ENCODE results near the gene ASH1L. TPM values are rescaled to one million over a fixed set of nuclear protein-coding genes. Genes with fewer than 3 reads are reported as not detected.

The ASH1L gene
- total RNA-seq, 1 donor, result 59.8 TPM

DNA sequence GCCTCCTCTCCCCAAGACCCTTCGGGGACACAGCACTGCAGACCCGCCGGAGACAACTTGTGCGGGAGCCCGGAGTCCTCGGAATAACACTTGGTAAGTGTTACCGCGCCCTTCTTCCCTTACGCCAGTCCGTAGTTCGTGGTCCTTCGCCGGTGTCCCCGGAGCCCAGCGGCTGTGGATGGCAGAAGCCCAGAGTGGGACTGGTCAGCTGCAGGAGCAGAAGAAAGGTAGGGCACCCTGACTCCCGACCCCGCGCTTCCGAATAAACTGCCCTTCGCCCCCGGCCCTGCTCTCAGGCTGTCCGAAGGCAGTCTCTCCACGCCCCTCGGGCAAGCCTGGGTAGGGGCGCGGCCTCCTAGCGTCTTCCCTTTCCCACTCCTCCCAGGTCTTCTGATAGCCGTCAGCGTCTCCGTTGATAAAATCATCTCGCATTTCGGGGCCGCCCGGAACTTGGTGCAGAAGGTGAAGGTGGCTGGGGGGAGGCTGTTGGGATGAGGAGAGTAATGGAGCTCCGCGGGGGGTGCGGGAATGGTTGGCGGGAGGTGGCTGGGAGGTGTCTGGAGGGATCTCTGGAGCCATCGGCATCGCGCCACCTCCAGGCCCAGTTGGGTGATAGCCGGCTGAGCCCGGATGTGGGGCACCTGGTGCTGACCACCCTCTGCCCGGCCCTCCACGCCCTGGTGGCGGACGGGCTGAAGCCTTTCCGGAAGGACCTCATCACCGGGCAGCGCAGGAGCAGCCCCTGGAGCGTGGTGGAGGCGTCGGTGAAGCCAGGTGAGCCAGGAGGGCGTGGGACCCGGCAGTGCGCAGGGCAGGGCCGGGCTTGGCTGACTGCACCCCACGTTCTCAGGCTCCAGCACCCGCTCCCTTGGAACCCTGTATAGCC is 237.6 kb downstream of the ASH1L start:
- Histone ChIP-seq H3K4me1 (ENCODE audit: insufficient read depth, low read length) (peaks cover 39% of the 10 kb centered on the region), H3K9me3 (ENCODE audit: low read depth, low read length) (no peaks in the 10 kb centered on the region), H3K27me3 (ENCODE audit: insufficient read depth, low read length) (no peaks in the 10 kb centered on the region), H3K4me3 (ENCODE audit: low read length) (peak overlapping the region; percentile 88)

DNA sequence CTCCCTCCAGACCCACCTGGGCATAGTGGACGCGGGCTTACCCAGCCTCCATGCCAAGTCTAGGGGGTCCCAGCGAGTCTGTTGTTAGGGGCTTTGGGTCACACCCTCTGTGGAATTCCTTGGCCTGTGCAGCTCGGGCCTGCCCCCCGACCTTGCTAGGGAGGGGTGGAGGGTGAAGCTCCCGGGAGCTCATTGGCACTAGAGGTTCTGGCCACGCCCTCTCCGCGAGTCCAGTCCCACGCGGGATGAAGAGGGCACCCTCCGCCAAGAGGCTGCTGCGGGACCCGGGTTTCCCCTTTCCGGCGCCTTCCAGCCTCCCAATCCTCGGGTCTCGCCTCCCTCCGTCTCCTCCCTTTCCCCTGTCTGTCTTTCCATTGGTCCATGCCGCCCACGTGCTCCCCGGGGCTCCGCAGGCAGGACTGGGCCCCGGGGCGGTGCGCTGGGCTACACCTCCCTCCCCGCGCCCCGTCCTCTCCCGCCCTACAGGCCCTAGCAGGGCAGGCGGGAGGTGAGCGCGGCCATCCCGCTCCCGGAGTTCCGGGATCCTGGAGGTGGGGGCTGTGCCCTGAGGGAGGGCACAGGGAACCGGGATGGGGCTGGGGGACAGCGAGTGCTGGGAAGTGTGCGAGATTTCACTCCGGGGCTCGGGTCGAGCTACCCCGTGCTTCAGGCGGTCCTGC is 238.4 kb downstream of the ASH1L start:
- no peaks in the 10 kb centered on the region for H3K9me3 ChIP-seq (ENCODE audit: low read depth, low read length)
- H3K4me1 ChIP-seq (ENCODE audit: insufficient read depth, low read length), result peaks cover 47% of the 10 kb centered on the region
- peak overlapping the region; percentile 88 for H3K4me3 ChIP-seq (ENCODE audit: low read length)
- no peaks in the 10 kb centered on the region for H3K27me3 ChIP-seq (ENCODE audit: insufficient read depth, low read length)

DNA sequence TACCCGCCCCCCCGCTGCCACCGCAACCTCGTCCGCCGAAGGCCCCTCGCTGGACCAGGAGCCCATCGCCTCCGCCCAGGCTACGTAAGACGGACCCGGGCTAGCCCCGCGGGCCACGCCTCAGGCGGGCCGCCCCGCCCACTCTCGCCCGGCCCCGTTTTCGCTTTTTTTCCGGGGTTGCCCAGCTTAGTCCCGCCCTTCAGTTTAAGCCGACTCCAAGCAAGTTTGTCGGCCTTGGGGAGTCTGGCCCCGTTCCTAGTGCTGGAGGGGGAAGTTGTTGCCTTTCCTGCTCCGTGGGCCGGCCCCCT is 238.9 kb downstream of the ASH1L start:
- Histone ChIP-seq H3K27me3 (ENCODE audit: insufficient read depth, low read length) (no peaks in the 10 kb centered on the region), H3K9me3 (ENCODE audit: low read depth, low read length) (no peaks in the 10 kb centered on the region), H3K4me3 (ENCODE audit: low read length) (peak overlapping the region; percentile 88), H3K4me1 (ENCODE audit: insufficient read depth, low read length) (peaks cover 47% of the 10 kb centered on the region)

DNA sequence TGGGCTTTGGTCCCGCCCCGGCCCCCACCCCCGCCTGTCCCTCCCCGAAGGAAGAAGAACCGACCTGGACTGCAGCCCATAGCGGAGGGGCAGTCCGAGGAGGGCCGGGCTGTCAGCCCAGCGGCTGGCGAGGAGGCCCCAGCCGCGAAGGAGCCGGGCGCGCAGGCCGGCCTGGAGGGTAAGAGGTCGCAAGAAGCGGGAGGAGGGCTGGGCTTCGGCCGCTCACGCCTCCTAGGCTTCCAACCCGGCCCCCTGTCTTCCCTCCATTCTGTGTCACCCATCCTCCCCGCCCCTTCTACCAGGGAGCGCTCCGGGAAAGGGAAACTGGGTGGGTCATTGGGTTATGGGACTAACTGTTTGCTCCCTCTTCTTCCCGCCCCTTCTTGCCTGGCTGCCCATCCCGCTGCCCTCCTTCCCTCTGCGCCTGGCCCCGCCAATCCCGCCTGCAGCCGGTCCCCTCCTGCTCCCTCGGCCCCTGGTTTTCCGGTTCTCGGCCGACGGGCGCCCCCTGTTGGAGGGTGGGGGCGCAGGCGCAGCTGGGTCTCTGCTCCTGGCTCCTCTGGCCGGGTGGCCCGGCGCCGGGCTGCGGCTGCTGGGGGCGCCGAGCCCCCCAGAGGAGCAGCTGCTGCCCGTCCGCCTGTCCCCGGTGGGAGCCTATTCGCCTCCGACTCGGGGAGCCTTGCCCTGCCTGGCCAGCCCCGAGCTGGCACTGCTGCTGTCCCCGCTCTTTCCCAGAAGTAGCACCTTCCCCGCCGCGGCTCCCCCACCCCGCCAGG is 239.5 kb downstream of the ASH1L start:
- peaks cover 47% of the 10 kb centered on the region for H3K4me1 ChIP-seq (ENCODE audit: insufficient read depth, low read length)
- H3K4me3 ChIP-seq (ENCODE audit: low read length), result peak overlapping the region; percentile 88
- H3K27me3 ChIP-seq (ENCODE audit: insufficient read depth, low read length), result no peaks in the 10 kb centered on the region
- no peaks in the 10 kb centered on the region for H3K9me3 ChIP-seq (ENCODE audit: low read depth, low read length)

DNA sequence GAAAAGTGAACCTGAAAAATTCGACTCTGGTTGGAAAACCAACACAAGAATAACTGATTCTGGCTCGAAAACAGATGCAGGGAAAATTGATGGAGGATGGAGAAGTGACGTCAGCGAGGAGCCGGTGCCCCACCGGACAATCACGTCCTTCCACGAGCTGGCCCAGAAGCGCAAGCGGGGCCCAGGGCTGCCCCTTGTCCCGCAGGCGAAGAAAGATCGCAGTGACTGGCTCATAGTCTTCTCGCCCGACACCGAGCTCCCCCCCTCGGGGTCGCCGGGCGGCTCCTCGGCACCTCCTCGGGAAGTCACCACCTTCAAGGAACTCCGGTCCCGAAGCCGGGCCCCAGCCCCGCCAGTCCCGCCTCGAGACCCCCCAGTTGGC is 240.0 kb downstream of the ASH1L start:
- no peaks in the 10 kb centered on the region for H3K9me3 ChIP-seq (ENCODE audit: low read depth, low read length)
- no peak overlapping the region for H3K4me3 ChIP-seq (ENCODE audit: low read length)
- H3K27me3 ChIP-seq (ENCODE audit: insufficient read depth, low read length), result no peaks in the 10 kb centered on the region
- peaks cover 47% of the 10 kb centered on the region for H3K4me1 ChIP-seq (ENCODE audit: insufficient read depth, low read length)

DNA sequence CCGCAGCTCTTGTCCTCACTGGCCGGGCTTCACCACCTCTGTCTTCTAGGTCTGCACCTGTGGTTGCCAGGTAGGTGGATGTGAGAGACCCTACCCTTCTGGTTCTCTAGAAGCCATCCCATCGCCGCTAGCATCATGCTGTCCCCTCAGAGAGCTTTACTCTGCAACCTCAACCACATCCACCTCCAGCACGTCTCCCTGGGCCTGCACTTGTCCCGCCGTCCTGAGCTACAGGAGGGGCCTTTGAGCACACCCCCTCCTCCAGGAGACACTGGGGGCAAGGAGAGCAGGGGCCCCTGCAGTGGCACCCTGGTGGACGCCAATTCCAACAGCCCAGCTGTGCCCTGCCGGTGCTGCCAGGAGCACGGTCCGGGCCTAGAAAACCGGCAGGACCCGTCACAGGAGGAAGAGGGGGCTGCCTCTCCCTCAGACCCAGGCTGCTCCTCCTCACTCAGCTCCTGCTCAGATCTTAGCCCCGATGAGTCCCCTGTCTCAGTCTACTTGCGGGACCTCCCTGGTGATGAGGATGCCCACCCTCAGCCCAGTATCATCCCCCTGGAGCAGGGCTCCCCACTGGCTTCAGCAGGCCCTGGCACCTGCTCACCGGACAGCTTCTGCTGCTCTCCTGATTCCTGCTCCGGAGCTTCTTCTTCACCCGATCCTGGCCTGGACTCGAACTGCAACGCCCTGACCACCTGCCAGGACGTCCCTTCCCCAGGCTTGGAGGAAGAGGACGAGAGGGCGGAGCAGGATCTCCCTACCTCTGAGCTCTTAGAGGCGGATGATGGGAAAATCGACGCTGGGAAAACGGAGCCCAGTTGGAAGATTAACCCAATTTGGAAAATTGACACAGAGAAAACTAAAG is 240.7 kb downstream of the ASH1L start:
- Histone ChIP-seq H3K27me3 (ENCODE audit: insufficient read depth, low read length) (no peaks in the 10 kb centered on the region), H3K4me1 (ENCODE audit: insufficient read depth, low read length) (peaks cover 47% of the 10 kb centered on the region), H3K9me3 (ENCODE audit: low read depth, low read length) (no peaks in the 10 kb centered on the region), H3K4me3 (ENCODE audit: low read length) (no peak overlapping the region)

DNA sequence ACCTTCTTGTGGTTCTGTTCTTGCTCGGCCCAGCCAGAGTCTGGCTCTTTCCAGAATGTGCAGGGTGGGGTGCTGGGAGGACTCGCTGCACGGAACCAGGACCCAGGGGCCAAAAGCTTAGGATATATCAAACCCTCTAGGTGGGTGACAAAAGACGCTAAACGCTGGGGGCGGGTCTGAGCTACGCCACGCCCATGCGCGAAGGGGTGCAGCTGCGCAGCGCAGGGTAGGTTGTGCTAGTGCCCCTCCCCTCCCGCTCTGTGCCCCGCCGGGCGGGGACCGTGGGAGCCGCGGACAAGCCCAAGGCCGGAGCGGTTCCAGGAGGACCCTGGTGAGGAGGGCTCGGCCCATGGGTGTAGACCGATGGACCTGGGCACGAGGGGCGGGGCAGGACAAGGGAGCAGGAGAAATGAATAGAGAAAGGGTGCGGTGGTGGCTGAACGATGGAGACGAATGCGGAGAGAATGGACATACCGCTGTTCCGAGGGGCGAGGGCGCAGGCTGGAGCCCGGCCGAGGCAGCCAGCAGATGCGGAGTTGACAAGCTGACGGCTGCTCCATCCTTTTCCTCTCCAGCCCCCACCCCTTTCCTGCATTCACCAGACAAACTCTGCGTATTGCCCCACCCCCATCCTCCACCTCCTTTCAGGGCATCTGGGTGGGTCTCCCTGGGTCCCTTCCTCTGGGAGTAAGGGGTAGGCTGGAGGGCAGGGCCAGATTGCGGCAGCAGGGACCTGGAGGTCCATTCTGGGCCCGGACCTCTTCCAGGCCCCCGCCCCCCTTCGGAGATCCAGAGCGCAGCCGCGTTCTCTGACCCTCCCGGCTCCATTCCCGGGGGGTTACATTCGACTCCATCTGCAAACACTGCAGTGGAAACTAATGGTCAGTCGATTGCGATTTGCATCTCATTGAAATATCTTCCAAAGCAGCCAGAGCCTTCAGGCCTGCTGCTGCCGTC is 241.7 kb downstream of the ASH1L start, which contains the start of gene RUSC1:
Gene RUSC1, plus strand, starts transcription at position 234 of the 957 bp plus-strand sequence. CDS start 880 bp downstream, outside the sequence.
- Histone ChIP-seq H3K9me3 (ENCODE audit: low read depth, low read length) (no peaks in the 10 kb centered on the region), H3K27me3 (ENCODE audit: insufficient read depth, low read length) (no peaks in the 10 kb centered on the region), H3K4me3 (ENCODE audit: low read length) (peak within 1 kb of the TSS; percentile 22), H3K4me1 (ENCODE audit: insufficient read depth, low read length) (peaks cover 47% of the 10 kb centered on the region)

DNA sequence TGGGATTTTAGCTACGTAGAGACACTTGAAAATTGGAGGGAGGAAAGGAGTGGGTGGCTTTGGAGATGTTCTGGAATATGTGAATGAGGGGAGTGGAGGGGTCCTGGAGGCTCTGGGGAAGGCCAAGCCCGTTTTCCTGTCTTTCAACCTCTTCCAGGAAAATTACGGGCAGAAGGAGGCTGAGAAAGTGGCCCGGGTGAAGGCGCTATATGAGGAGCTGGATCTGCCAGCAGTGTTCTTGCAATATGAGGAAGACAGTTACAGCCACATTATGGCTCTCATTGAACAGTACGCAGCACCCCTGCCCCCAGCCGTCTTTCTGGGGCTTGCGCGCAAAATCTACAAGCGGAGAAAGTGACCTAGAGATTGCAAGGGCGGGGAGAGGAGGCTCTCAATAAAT is 242.4 kb downstream of the ASH1L start:
- Histone ChIP-seq H3K27me3 (ENCODE audit: insufficient read depth, low read length) (no peaks in the 10 kb centered on the region), H3K4me1 (ENCODE audit: insufficient read depth, low read length) (peaks cover 41% of the 10 kb centered on the region), H3K4me3 (ENCODE audit: low read length) (peak overlapping the region; percentile 22), H3K9me3 (ENCODE audit: low read depth, low read length) (no peaks in the 10 kb centered on the region)

DNA sequence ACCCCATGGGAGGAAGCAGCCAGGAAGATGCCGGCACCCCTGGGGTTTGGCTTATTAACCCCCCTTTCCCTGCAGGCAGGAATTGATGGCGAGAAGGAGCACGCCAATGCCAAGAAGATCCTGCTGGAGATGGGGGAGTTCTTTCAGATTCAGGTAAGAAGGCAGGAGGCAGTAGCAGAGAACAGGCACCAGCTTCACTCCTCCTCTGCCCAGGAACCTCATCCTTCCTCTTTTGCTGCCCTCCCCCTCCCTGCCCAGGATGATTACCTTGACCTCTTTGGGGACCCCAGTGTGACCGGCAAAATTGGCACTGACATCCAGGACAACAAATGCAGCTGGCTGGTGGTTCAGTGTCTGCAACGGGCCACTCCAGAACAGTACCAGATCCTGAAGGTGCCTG is 243.1 kb downstream of the ASH1L start:
- Histone ChIP-seq H3K9me3 (ENCODE audit: low read depth, low read length) (no peaks in the 10 kb centered on the region), H3K4me1 (ENCODE audit: insufficient read depth, low read length) (peaks cover 34% of the 10 kb centered on the region), H3K27me3 (ENCODE audit: insufficient read depth, low read length) (no peaks in the 10 kb centered on the region), H3K4me3 (ENCODE audit: low read length) (no peak overlapping the region)

DNA sequence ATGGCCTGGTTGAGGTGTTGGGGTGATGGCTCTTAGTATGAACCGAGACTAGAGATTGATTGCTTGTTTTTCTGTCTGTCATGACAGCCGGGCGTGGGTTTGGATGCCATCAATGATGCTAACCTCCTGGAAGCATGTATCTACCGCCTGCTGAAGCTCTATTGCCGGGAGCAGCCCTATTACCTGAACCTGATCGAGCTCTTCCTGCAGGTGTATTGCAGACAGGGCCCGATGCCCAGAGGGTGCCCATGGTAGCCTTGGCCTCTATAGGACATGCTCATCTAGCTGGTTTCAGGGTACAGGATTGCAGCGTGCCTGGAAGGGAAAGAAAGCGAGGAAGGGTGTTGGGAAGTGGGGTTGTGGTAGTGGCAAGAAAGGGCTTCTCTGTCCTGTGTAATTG is 244.5 kb downstream of the ASH1L start:
- Histone ChIP-seq H3K4me3 (ENCODE audit: low read length) (no peak overlapping the region), H3K4me1 (ENCODE audit: insufficient read depth, low read length) (peaks cover 33% of the 10 kb centered on the region), H3K27me3 (ENCODE audit: insufficient read depth, low read length) (no peaks in the 10 kb centered on the region), H3K9me3 (ENCODE audit: low read depth, low read length) (no peaks in the 10 kb centered on the region)

DNA sequence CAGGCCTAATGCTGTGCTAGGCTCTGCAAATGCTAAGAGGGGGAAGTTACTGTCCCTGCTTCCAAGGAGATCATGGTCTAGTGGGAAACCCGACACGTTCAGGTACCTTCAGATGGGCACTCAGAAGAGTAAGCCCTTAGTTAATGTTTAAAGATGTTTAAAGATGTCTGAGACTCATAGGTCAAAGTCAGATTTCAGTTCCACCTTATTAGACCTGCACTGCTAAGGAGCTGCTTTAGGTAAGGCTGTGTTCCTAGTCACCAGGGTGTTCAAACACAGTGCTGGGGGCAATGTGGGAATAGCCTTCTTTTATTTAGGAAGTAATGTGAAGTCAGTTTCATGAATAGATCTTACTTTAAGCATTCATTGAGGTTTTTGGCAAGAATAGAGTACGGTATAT is 245.7 kb downstream of the ASH1L start:
- Histone ChIP-seq H3K4me1 (ENCODE audit: insufficient read depth, low read length) (peaks cover 25% of the 10 kb centered on the region), H3K4me3 (ENCODE audit: low read length) (no peak overlapping the region), H3K9me3 (ENCODE audit: low read depth, low read length) (no peaks in the 10 kb centered on the region)

DNA sequence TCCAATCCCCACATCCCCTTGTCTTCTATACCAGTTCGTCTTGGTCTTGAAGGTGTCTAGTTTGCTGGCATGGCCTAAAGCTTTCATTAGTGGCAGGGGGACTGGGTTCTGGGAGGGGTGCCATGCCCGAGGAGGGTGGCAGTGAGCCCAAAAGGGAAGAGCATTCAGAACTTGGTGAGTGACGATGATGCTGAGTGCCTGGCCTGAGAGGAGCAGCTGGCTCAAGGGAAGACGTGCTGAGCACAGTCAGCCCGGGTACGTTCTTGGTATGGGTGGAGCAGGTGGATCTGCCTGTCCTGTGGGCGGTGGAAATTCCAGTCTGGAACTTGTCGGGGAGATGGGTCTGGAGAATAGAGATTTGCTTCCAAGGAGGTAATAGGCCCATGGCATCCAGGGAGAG is 249.3 kb downstream of the ASH1L start:
- Histone ChIP-seq H3K9me3 (ENCODE audit: low read depth, low read length) (no peaks in the 10 kb centered on the region), H3K4me3 (ENCODE audit: low read length) (no peak overlapping the region), H3K27me3 (ENCODE audit: insufficient read depth, low read length) (no peaks in the 10 kb centered on the region), H3K4me1 (ENCODE audit: insufficient read depth, low read length) (peaks cover 17% of the 10 kb centered on the region)

More for the DNA sequence above, 245.7 kb downstream of the ASH1L start:
- H3K27me3 ChIP-seq (ENCODE audit: insufficient read depth, low read length), result no peaks in the 10 kb centered on the region

DNA sequence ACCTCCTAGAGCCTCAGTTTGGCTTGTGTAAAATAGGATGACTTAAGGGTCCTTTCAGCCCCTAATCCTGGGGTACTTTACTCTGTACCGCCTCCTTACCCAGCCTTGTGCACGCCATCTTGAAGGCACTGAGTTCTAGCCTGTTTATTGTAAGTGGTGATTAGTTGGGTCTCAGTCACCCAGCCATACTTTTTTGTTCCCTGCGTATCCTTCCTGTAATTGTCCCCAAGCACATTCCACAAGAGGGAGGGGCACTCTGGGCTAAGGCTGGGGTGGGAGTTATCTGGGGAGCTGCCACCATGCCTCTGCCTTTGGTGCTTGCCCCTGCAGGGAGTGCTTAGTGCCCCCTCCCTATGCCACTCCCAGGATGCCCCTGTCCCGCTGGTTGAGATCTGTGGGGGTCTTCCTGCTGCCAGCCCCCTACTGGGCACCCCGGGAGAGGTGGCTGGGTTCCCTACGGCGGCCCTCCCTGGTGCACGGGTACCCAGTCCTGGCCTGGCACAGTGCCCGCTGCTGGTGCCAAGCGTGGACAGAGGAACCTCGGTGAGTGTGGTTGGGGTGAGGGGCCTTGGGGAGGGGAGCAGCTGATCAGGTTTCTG is 253.1 kb downstream of the ASH1L start:
- Histone ChIP-seq H3K4me1 (ENCODE audit: insufficient read depth, low read length) (peaks cover 25% of the 10 kb centered on the region), H3K4me3 (ENCODE audit: low read length) (peak overlapping the region; percentile 87)

More for the DNA sequence above, 253.1 kb downstream of the ASH1L start:
- Histone ChIP-seq H3K27me3 (ENCODE audit: insufficient read depth, low read length) (no peaks in the 10 kb centered on the region), H3K9me3 (ENCODE audit: low read depth, low read length) (no peaks in the 10 kb centered on the region)
